ENCODE results near the gene ZFPM1. TPM values are rescaled to one million over a fixed set of nuclear protein-coding genes. Genes with fewer than 3 reads are reported as not detected.
A peak's percentile ranks its signal among the peaks of the same experiment; 100 is the strongest.

Gene ZFPM1
- polyA plus RNA-seq, 1 of the 3 experiments (the other 2 are of a cell fraction), result 1.2 TPM

GRCh38 chr16:88487920-88488851 lies 35.1 kb downstream of the ZFPM1 start:
- no peaks in the 10 kb centered on the region for H3K27me3 ChIP-seq (ENCODE audit: insufficient read depth)
- H3K36me3 ChIP-seq (replicated peaks in 1 of 2; ENCODE audit: control insufficient read depth in 1 of 2, insufficient read depth in 2 of 2, low read length in 1 of 2), result peaks cover 0 to 4% of the 10 kb centered on the region in 2 experiments
- H3K9me3 ChIP-seq, result no peaks in the 10 kb centered on the region
- H3K9me2 ChIP-seq, result no peaks in the 10 kb centered on the region
- H3K9ac ChIP-seq, result no peak overlapping the region
- peak overlapping the region in 1 of 2 experiments; percentile 63; a peak in 2 of 4 replicates for H3K27ac ChIP-seq (ENCODE audit: low read depth in 2 of 2, low read length in 1 of 2)
- H3F3A ChIP-seq (replicated peaks; ENCODE audit: insufficient read depth), result no peaks in the 10 kb centered on the region
- H3K4me2 ChIP-seq, result no peak overlapping the region
- no peak overlapping the region for H2AFZ ChIP-seq (ENCODE audit: low read depth)
- no peak overlapping the region for H3K4me3 ChIP-seq (ENCODE audit: low read depth in 2 of 2, low read length in 1 of 2)
- ChIA-PET POLR2A (interaction anchor here (0.6 to 0.9 kb wide), 4 partner anchors 23 to 34 kb away, joined by 3 read pairs; no protein-coding TSS in a partner anchor), CTCF (interaction anchor here (0.7 to 3.3 kb wide), 28 partner anchors 9 to 425 kb away, joined by 3 to 29 read pairs (median 5); partner anchors contain the start of gene ZFPM1)
- H4K20me1 ChIP-seq (ENCODE audit: insufficient read depth), result peaks cover 38% of the 10 kb centered on the region
- 70% methylated on average over 33 of the region's 54 CpGs for WGBS (ENCODE audit: low lambda C conversion rate)
- H3K4me1 ChIP-seq (ENCODE audit: control insufficient read depth in 1 of 2, insufficient read depth in 2 of 2, low read depth in 1 of 2, low read length in 1 of 2), result peaks cover 0 to 28% of the 10 kb centered on the region in 2 experiments; a peak in 1 of 4 replicates
- peaks cover 5% of the 10 kb centered on the region; the same call in 1 of the 2 replicates for H3K79me2 ChIP-seq (ENCODE audit: insufficient read depth)
- DNase-seq, result peak; percentile 91
- TF ChIP-seq CHD2 (IDR thresholded peaks at IDR 0.05; ENCODE audit: low read length, partially characterized antibody), result peak; percentile 6
- no peak for TF ChIP-seq NRF1 (IDR thresholded peaks at IDR 0.05; ENCODE audit: low read depth, low read length)
- no peak for TF ChIP-seq MAX (IDR thresholded peaks at IDR 0.05; ENCODE audit: low read depth)
- no peak for TF ChIP-seq JUND (IDR thresholded peaks at IDR 0.05)
- no peak for TF ChIP-seq POLR2AphosphoS5 (IDR thresholded peaks at IDR 0.05; ENCODE audit: low read depth, low read length)
- TF ChIP-seq MXI1 (IDR thresholded peaks at IDR 0.05; ENCODE audit: low read depth, low read length), result peak; percentile 86
- TF ChIP-seq NFIC (IDR thresholded peaks at IDR 0.05; ENCODE audit: borderline replicate concordance), result no peak
- no peak for TF ChIP-seq GABPA (IDR thresholded peaks at IDR 0.05; ENCODE audit: low read depth)
- no peak for TF ChIP-seq RXRA (IDR thresholded peaks at IDR 0.05; ENCODE audit: borderline replicate concordance, low read depth)
- no peak for TF ChIP-seq TAF1 (IDR thresholded peaks at IDR 0.05; ENCODE audit: borderline replicate concordance, low read depth, low read length)
- no peak for TF ChIP-seq USF1 (IDR thresholded peaks at IDR 0.05; ENCODE audit: borderline replicate concordance, low read depth)
- peak; percentile 61 for TF ChIP-seq RAD21 (IDR thresholded peaks at IDR 0.05; ENCODE audit: low read length)
- no peak for TF ChIP-seq REST (IDR thresholded peaks at IDR 0.05; ENCODE audit: low read depth, low read length)
- peak; percentile 39; the same call in 1 of the 2 replicates for TF ChIP-seq SMC3 (IDR thresholded peaks at IDR 0.05; ENCODE audit: low read depth, low read length)
- TF ChIP-seq ELF1 (IDR thresholded peaks at IDR 0.05), result no peak
- TF ChIP-seq TCF12 (IDR thresholded peaks at IDR 0.05), result no peak
- no peak for TF ChIP-seq SIN3A (IDR thresholded peaks at IDR 0.05; ENCODE audit: borderline replicate concordance, low read depth, low read length)
- TF ChIP-seq FOSL2 (IDR thresholded peaks at IDR 0.05; ENCODE audit: borderline replicate concordance, low read depth), result no peak
- TF ChIP-seq TEAD4 (IDR thresholded peaks at IDR 0.05; ENCODE audit: borderline replicate concordance, insufficient read depth), result no peak
- TF ChIP-seq RCOR1 (IDR thresholded peaks at IDR 0.05; ENCODE audit: low read length), result peak; percentile 59; the same call in 1 of the 2 replicates
- TF ChIP-seq, protein P1, sequence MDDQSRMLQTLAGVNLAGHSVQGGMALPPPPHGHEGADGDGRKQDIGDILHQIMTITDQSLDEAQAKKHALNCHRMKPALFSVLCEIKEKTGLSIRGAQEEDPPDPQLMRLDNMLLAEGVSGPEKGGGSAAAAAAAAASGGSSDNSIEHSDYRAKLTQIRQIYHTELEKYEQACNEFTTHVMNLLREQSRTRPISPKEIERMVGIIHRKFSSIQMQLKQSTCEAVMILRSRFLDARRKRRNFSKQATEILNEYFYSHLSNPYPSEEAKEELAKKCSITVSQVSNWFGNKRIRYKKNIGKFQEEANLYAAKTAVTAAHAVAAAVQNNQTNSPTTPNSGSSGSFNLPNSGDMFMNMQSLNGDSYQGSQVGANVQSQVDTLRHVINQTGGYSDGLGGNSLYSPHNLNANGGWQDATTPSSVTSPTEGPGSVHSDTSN (IDR thresholded peaks at IDR 0.05), result no peak
- no peak for TF ChIP-seq YY1 (IDR thresholded peaks at IDR 0.05; ENCODE audit: low read depth)
- no peak for TF ChIP-seq FOXM1 (IDR thresholded peaks at IDR 0.05; ENCODE audit: low read depth)
- no peak for TF ChIP-seq CTCF (IDR thresholded peaks at IDR 0.05)

All from SK-N-SH (cell line).